Gastrocnemius medialis (tissue), 4 donors: ENCODE data around the gene LPCAT2.

ENCODE experiments used
- CTCF ChIP-seq, 5 experiments: fragments of 450-650 bp in 3 of 5; fragments of 200-600 bp in 2 of 5; sonication (generic) in 2 of 5; IDR thresholded peaks in 4 of 5; conservative IDR thresholded peaks in 1 of 5; 1 replicate in 4 of 5; 2 replicates in 1 of 5; pipeline ENCODE4 v1.5.1; 2016 to 2019; ENCODE audit warnings: antibody characterized with exemption in 5 of 5, mild to moderate bottlenecking in 3 of 5, moderate library complexity in 3 of 5
- POLR2A ChIP-seq, 2 donors: fragments of 450-650 bp; IDR thresholded peaks; one replicate each; pipeline ENCODE4 v1.6.1; 2017; ENCODE audit warnings: antibody characterized with exemption in 2 of 2, mild to moderate bottlenecking in 2 of 2, moderate library complexity in 2 of 2

- no peak for TF ChIP-seq POLR2A (IDR thresholded peaks at IDR 0.05)
- TF ChIP-seq CTCF (IDR thresholded peaks at IDR 0.05 in 4 of 5, conservative IDR thresholded peaks at IDR 0.05 in 1 of 5) = no peak
These were observed 40.4 kb upstream of the LPCAT2 start for GRCh38 chr16:55468352-55468990.
